Hepatocyte (in vitro differentiated cells): ENCODE results near the gene AMBP.

Experiments used
- EZH2 ChIP-seq: fragments of 200-600 bp; sonication (generic); IDR thresholded peaks from 2 replicates; pipeline ENCODE4 v1.6.1; 2016; ENCODE audit warnings: antibody characterized with exemption, mild to moderate bottlenecking, borderline replicate concordance
- EZH2phosphoT487 ChIP-seq: fragments of 200-600 bp; sonication (generic); IDR thresholded peaks from one replicate; pipeline ENCODE4 v1.6.1; 2018; ENCODE audit warnings: antibody characterized with exemption, mild to moderate bottlenecking, low read depth, moderate library complexity; ENCODE audit not compliant: unreplicated experiment, severe bottlenecking
- TF ChIP-seq, protein P1 (sequence below): fragments of 200-600 bp; sonication (generic); IDR thresholded peaks from 2 replicates; pipeline ENCODE4 v1.5.1; 2016; ENCODE audit warnings: antibody characterized with exemption, mild to moderate bottlenecking; ENCODE audit not compliant: poor library complexity

DNA sequence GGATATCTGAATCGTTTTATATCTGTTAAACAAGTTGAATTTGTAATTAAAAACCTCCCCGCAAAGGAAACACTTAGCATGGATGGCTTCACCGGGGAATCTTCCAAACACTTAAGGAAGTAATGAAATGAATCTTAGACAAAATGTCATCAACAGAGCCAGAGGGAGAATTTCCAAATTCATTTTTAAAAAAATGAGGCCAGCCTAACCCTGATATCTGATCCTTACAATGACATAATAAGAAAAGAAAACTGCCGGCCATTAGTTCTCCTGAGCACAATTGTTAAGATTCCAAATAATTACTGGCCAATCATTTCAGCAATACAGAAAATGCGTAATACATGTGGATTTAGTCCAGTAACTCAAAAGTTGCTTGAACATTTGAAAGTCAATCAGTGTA is 27.1 kb upstream of the AMBP start:
- TF ChIP-seq, protein P1, sequence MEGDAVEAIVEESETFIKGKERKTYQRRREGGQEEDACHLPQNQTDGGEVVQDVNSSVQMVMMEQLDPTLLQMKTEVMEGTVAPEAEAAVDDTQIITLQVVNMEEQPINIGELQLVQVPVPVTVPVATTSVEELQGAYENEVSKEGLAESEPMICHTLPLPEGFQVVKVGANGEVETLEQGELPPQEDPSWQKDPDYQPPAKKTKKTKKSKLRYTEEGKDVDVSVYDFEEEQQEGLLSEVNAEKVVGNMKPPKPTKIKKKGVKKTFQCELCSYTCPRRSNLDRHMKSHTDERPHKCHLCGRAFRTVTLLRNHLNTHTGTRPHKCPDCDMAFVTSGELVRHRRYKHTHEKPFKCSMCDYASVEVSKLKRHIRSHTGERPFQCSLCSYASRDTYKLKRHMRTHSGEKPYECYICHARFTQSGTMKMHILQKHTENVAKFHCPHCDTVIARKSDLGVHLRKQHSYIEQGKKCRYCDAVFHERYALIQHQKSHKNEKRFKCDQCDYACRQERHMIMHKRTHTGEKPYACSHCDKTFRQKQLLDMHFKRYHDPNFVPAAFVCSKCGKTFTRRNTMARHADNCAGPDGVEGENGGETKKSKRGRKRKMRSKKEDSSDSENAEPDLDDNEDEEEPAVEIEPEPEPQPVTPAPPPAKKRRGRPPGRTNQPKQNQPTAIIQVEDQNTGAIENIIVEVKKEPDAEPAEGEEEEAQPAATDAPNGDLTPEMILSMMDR, result no peak
- TF ChIP-seq EZH2 (no peak), EZH2phosphoT487 (no peak)
